ENCODE measurements around the gene CCT3. TPM values are rescaled to one million over a fixed set of nuclear protein-coding genes. Genes with fewer than 3 reads are reported as not detected.
A peak's percentile ranks its signal among the peaks of the same experiment; 100 is the strongest.
"Not testable (repeated sequence)": the region's sequence is repeated elsewhere in the genome, so short reads cannot be mapped to it uniquely, and the experiment has no call there.

CCT3 gene
- total and polyA plus RNA-seq, 2 donors (not counting 1 experiment from before 2014, with no cell fraction given), result 251 to 397 TPM

DNA sequence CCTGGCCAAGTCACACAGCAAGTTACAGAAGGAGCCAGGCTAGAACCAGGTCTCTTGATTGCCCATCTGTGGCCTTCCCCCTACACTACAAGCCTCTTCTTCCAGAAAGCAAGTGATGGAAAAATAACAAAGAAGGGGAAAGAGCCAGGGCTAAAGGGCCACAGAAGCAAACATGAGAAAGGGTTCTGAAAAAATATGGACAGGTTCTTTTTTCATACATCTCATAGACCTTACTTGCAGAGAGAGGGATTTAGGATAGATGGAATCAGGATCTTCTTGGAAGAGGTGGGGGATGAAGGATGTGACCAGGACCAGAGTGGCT is 34.1 kb upstream of the CCT3 start:
- H3K9me3 ChIP-seq (ENCODE audit: control insufficient read depth, insufficient read depth, low read depth, low read length), result no peaks in the 10 kb centered on the region
- no peaks in the 10 kb centered on the region for H4K20me1 ChIP-seq (ENCODE audit: control insufficient read depth, extremely low read depth, insufficient read depth, low read length)
- H3K9ac ChIP-seq (ENCODE audit: insufficient read depth, low read length), result no peak overlapping the region
- peaks cover 27% of the 10 kb centered on the region for H3K27me3 ChIP-seq (ENCODE audit: control insufficient read depth, insufficient read depth, low read length)
- no peaks in the 10 kb centered on the region for H3K36me3 ChIP-seq (ENCODE audit: control insufficient read depth, insufficient read depth, low read length)
- no peak overlapping the region for H3K27ac ChIP-seq (ENCODE audit: insufficient read depth, low read length)
- no peak overlapping the region for H3K4me3 ChIP-seq (replicated peaks in 1 of 4; ENCODE audit: control extremely low read depth in 1 of 4, insufficient read depth in 1 of 4, low read depth in 3 of 4, low read length in 4 of 4)
- DNase-seq (ENCODE audit: low read depth in 2 of 2), result no peak
- H3K79me2 ChIP-seq (ENCODE audit: control insufficient read depth, insufficient read depth, low read length), result no peaks in the 10 kb centered on the region
- H3K4me1 ChIP-seq (ENCODE audit: control insufficient read depth, extremely low read depth, insufficient read depth, low read length), result no peaks in the 10 kb centered on the region
- no peak overlapping the region for H2AFZ ChIP-seq (ENCODE audit: low read length)
- no peak overlapping the region for H3K4me2 ChIP-seq (ENCODE audit: extremely low read depth, insufficient read depth, low read length)
- TF ChIP-seq EZH2 (IDR thresholded peaks at IDR 0.05; ENCODE audit: low read length, missing control alignments), result no peak
- TF ChIP-seq, protein P1, sequence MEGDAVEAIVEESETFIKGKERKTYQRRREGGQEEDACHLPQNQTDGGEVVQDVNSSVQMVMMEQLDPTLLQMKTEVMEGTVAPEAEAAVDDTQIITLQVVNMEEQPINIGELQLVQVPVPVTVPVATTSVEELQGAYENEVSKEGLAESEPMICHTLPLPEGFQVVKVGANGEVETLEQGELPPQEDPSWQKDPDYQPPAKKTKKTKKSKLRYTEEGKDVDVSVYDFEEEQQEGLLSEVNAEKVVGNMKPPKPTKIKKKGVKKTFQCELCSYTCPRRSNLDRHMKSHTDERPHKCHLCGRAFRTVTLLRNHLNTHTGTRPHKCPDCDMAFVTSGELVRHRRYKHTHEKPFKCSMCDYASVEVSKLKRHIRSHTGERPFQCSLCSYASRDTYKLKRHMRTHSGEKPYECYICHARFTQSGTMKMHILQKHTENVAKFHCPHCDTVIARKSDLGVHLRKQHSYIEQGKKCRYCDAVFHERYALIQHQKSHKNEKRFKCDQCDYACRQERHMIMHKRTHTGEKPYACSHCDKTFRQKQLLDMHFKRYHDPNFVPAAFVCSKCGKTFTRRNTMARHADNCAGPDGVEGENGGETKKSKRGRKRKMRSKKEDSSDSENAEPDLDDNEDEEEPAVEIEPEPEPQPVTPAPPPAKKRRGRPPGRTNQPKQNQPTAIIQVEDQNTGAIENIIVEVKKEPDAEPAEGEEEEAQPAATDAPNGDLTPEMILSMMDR (conservative IDR thresholded peaks at IDR 0.05 in 1 of 2, IDR thresholded peaks at IDR 0.05 in 1 of 2; ENCODE audit: low read depth in 1 of 2, low read length in 2 of 2), result no peak

DNA sequence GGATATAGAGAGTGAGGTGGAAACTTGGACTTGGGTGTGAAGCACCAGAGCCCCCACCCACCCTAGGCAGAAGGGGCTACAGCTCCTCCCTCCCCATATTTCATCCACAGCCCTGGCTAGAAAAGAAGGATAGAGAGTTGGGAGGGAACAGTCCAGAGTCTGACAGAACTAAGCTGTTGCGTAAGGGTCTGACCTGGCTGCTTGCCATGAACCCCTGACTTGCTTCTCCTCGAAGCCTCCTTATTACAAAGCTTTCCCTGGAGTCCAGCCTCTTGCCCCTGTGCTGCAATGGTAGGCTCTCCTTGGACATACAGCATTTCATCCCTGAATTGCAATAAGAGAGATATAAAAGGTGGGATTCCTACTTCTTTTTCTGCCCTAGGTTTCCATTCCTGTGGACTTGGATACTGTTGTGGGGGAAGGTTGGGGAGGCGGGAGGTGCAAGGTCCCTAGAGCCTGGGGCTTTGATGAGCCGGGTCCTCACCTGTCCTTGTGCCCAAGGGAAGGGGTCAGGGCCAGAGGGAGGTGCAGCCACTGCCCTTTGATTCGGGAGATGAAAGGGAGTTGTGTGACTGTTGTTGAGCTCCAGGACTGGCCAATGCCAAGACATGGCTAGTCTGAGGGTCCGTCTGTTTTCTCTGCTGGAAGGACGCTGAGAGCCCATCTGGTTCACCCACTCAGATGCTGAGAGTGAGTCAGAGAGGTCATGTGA is 33.6 kb upstream of the CCT3 start:
- Histone ChIP-seq H3K4me1 (ENCODE audit: control insufficient read depth, extremely low read depth, insufficient read depth, low read length) (no peaks in the 10 kb centered on the region), H3K27ac (ENCODE audit: insufficient read depth, low read length) (no peak overlapping the region), H3K36me3 (ENCODE audit: control insufficient read depth, insufficient read depth, low read length) (no peaks in the 10 kb centered on the region), H3K27me3 (ENCODE audit: control insufficient read depth, insufficient read depth, low read length) (peaks cover 32% of the 10 kb centered on the region), H4K20me1 (ENCODE audit: control insufficient read depth, extremely low read depth, insufficient read depth, low read length) (no peaks in the 10 kb centered on the region), H3K79me2 (ENCODE audit: control insufficient read depth, insufficient read depth, low read length) (no peaks in the 10 kb centered on the region), H3K4me2 (ENCODE audit: extremely low read depth, insufficient read depth, low read length) (no peak overlapping the region), H3K4me3 (replicated peaks in 1 of 4; ENCODE audit: control extremely low read depth in 1 of 4, insufficient read depth in 1 of 4, low read depth in 3 of 4, low read length in 4 of 4) (no peak overlapping the region), H3K9ac (ENCODE audit: insufficient read depth, low read length) (no peak overlapping the region), H2AFZ (ENCODE audit: low read length) (no peak overlapping the region), H3K9me3 (ENCODE audit: control insufficient read depth, insufficient read depth, low read depth, low read length) (no peaks in the 10 kb centered on the region)
- peak; percentile 54 to 78 for DNase-seq (ENCODE audit: low read depth in 2 of 2)
- no peak for TF ChIP-seq EZH2 (IDR thresholded peaks at IDR 0.05; ENCODE audit: low read length, missing control alignments)
- TF ChIP-seq, protein P1 (conservative IDR thresholded peaks at IDR 0.05 in 1 of 2, IDR thresholded peaks at IDR 0.05 in 1 of 2; ENCODE audit: low read depth in 1 of 2, low read length in 2 of 2), result no peak

DNA sequence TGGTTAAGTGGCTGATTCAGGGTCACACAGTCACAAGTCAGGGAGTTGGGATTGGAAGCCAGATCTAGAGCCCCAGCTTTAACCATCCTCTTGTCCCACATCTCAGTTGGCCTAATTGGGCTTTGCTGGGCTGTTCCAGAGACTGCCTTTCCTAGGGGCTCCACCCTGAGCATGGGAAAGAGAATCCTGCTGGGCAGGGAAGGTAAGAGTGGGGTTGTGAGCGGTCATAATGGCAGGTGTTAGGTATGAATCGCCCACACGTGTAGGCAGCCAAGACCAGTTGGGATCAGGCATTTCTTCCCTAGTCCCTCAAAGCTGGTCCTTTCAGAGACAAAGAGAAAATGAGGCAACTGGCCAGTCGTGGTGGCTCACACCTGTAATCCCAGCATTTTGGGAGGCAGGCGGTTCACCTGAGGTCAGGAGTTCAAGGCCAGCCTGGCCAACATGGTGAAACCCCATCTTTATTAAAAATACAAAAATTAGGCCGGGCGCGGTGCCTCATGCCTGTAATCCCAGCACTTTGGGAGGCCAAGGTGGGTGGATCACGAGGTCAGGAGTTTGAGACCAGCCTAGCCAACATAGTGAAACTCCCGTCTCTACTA is 31.7 kb upstream of the CCT3 start:
- H3K9ac ChIP-seq (ENCODE audit: insufficient read depth, low read length); H3K79me2 ChIP-seq (ENCODE audit: control insufficient read depth, insufficient read depth, low read length); H3K36me3 ChIP-seq (ENCODE audit: control insufficient read depth, insufficient read depth, low read length); DNase-seq (ENCODE audit: low read depth in 2 of 2); H2AFZ ChIP-seq (ENCODE audit: low read length); H4K20me1 ChIP-seq (ENCODE audit: control insufficient read depth, extremely low read depth, insufficient read depth, low read length); H3K4me3 ChIP-seq (replicated peaks in 1 of 4; ENCODE audit: control extremely low read depth in 1 of 4, insufficient read depth in 1 of 4, low read depth in 3 of 4, low read length in 4 of 4); H3K4me1 ChIP-seq (ENCODE audit: control insufficient read depth, extremely low read depth, insufficient read depth, low read length); H3K27ac ChIP-seq (ENCODE audit: insufficient read depth, low read length); H3K9me3 ChIP-seq (ENCODE audit: control insufficient read depth, insufficient read depth, low read depth, low read length): not testable (repeated sequence)
- Histone ChIP-seq H3K4me2 (ENCODE audit: extremely low read depth, insufficient read depth, low read length) (peak overlapping the region; percentile 77), H3K27me3 (ENCODE audit: control insufficient read depth, insufficient read depth, low read length) (peaks cover 37% of the 10 kb centered on the region)

All from fibroblast of lung (primary cell).